Activated naive CD8-positive, alpha-beta T cell treated with anti-CD3 and anti-CD28 coated beads, Interleukin-2, amount 10 ng/mL, durations not matched to agents 7 days and 5 days (primary cell): ENCODE results near the gene TMEM106A. TPM values are rescaled to one million over a fixed set of nuclear protein-coding genes. Genes with fewer than 3 reads are reported as not detected.
"Not testable (repeated sequence)": the region's sequence is repeated elsewhere in the genome, so short reads cannot be mapped to it uniquely, and the experiment has no call there.

Experiments used
- ATAC-seq: fragments of 150-1000 bp; cut with Tn5 transposase; one replicate; pipeline ENCODE4 v1.10.0; 2021; ENCODE audit warnings: low read depth, moderate library complexity
- POLR2A ChIA-PET: fragments of 350-600 bp; sonication (Branson Sonifier 250); formaldehyde crosslinking; loops from one replicate; lab custom pipeline; 2021; ENCODE audit warnings: antibody characterized with exemption; lab: Charles Lee
- DNase-seq: peaks from one replicate; pipeline ENCODE4 v3.0.0; 2021
- H3K27ac Mint-ChIP-seq: one replicate; pipeline ENCODE4 v1.8.0; 2022; ENCODE audit warnings: mild to moderate bottlenecking, mixed read lengths
- H3K27me3 Mint-ChIP-seq: one replicate; pipeline ENCODE4 v1.8.0; 2022; ENCODE audit warnings: mild to moderate bottlenecking, moderate library complexity, mixed read lengths
- H3K36me3 Mint-ChIP-seq: one replicate; pipeline ENCODE4 v1.8.0; 2021; ENCODE audit warnings: mild to moderate bottlenecking, mixed read lengths
- H3K4me1 Mint-ChIP-seq: one replicate; pipeline ENCODE4 v1.8.0; 2021; ENCODE audit warnings: mixed read lengths
- H3K4me3 Mint-ChIP-seq: one replicate; pipeline ENCODE4 v1.8.0; 2022; ENCODE audit warnings: mild to moderate bottlenecking, moderate library complexity, mixed read lengths
- H3K9me3 Mint-ChIP-seq: one replicate; pipeline ENCODE4 v1.8.0; 2021; ENCODE audit warnings: mixed read lengths
- total RNA-seq, 2 experiments: library from RNA; stranded (reverse); gene quantifications; one replicate each; pipeline ENCODE4 v1.2.3, GENCODE V29; 2021

Gene TMEM106A
- total RNA-seq, 2 experiments from 2014 or later, result 20.3 TPM

- H3K27me3 Mint-ChIP-seq, H3K4me3 Mint-ChIP-seq, POLR2A ChIA-PET, H3K4me1 Mint-ChIP-seq, H3K36me3 Mint-ChIP-seq, H3K27ac Mint-ChIP-seq, H3K9me3 Mint-ChIP-seq, DNase-seq: not testable (repeated sequence)
- peak; percentile 45 for ATAC-seq
Observed at GRCh38 chr17:43240596-43241352, 29.1 kb downstream of the TMEM106A start.

GRCh38 chr17:43246456-43246855 is 34.8 kb downstream of the TMEM106A start:
- DNase-seq, result peak; percentile 81
- POLR2A ChIA-PET, H3K9me3 Mint-ChIP-seq, H3K27ac Mint-ChIP-seq, ATAC-seq, H3K4me3 Mint-ChIP-seq, H3K27me3 Mint-ChIP-seq, H3K4me1 Mint-ChIP-seq, H3K36me3 Mint-ChIP-seq: not testable (repeated sequence)

Other genes with a start within 250 kb of the TMEM106A start
- 10 to 100 TPM; 39.9 to 43.2 TPM for gene AARSD1, start 247.4 kb upstream of the TMEM106A start, total RNA-seq
- gene PTGES3L, start 231.8 kb upstream of the TMEM106A start, total RNA-seq, result under 1 TPM; 0.28 to 0.39 TPM
- 10 to 100 TPM; 16.5 to 17.8 TPM for gene RUNDC1, start 231.3 kb upstream of the TMEM106A start, total RNA-seq
- 1,000 to 10,000 TPM; 1,039 to 1,066 TPM for gene RPL27, start 213.5 kb upstream of the TMEM106A start, total RNA-seq
- 10 to 100 TPM; 92.7 to 99.2 TPM for gene IFI35, start 205.1 kb upstream of the TMEM106A start, total RNA-seq
- 10 to 100 TPM; 24.4 to 34.0 TPM for gene VAT1, start 189.5 kb upstream of the TMEM106A start, total RNA-seq
- gene RND2, start 186.6 kb upstream of the TMEM106A start, total RNA-seq, result under 1 TPM in 1 of 2 experiments, not detected in 1; 0.14 TPM
- 10 to 100 TPM; 53.5 to 61.4 TPM for gene BRCA1, start 86.5 kb upstream of the TMEM106A start, total RNA-seq
- gene NBR1, start 40.7 kb upstream of the TMEM106A start, total RNA-seq, result 10 to 100 TPM; 60.5 to 67.4 TPM
- gene CCDC200, start 16.7 kb downstream of the TMEM106A start, total RNA-seq, result under 1 TPM in 1 of 2 experiments, not detected in 1; 0.45 TPM
- gene RNU2-1, start 22.1 kb downstream of the TMEM106A start, total RNA-seq, result 1,000 to 10,000 TPM; 7,127 to 8,381 TPM
- 1 to 10 TPM; 2.2 to 2.4 TPM for gene ARL4D, start 187.1 kb downstream of the TMEM106A start, total RNA-seq